Astrocyte (in vitro differentiated cells and primary cell): ENCODE data around the gene G6PC1. TPM values are rescaled to one million over a fixed set of nuclear protein-coding genes. Genes with fewer than 3 reads are reported as not detected.
"Not testable (repeated sequence)": the region's sequence is repeated elsewhere in the genome, so short reads cannot be mapped to it uniquely, and the experiment has no call there.

Experiments
- DNase-seq: peaks from one replicate; pipeline ENCODE4 v3.0.0-alpha.2; 2010; ENCODE audit warnings: low read depth
- FAIRE-seq: peaks from 2 replicates; lab custom pipeline; 2011; peaks lifted over from hg19 to GRCh38; lab: Jason Lieb, UNC
- H2AFZ ChIP-seq: 2 replicates; pipeline ENCODE4 v1.6.0; 2012; ENCODE audit warnings: low read depth, low read length, inconsistent platforms
- H3K27ac ChIP-seq: 2 replicates; pipeline ENCODE4 v1.5.1; 2011; ENCODE audit warnings: low read depth, low read length, inconsistent platforms
- H3K27me3 ChIP-seq: 2 replicates; pipeline ENCODE4 v1.6.0; 2011; ENCODE audit warnings: low read length, inconsistent platforms; ENCODE audit not compliant: insufficient read depth
- H3K36me3 ChIP-seq: 2 replicates; pipeline ENCODE4 v1.5.1; 2011; ENCODE audit warnings: low read length, inconsistent platforms; ENCODE audit not compliant: insufficient read depth
- H3K4me1 ChIP-seq: 2 replicates; pipeline ENCODE4 v1.5.1; 2011; ENCODE audit warnings: low read length, inconsistent platforms; ENCODE audit not compliant: insufficient read depth
- H3K4me2 ChIP-seq: 2 replicates; pipeline ENCODE4 v1.6.0; 2012; ENCODE audit warnings: low read length, inconsistent platforms
- H3K4me3 ChIP-seq: 2 replicates; pipeline ENCODE4 v1.5.1; 2011; ENCODE audit warnings: low read depth, mild to moderate bottlenecking, low read length, inconsistent platforms; ENCODE audit not compliant: insufficient read depth
- H3K79me2 ChIP-seq: 2 replicates; pipeline ENCODE4 v1.6.0; 2012; ENCODE audit warnings: mild to moderate bottlenecking, low read length, inconsistent platforms; ENCODE audit not compliant: insufficient read depth
- H3K9ac ChIP-seq: 2 replicates; pipeline ENCODE4 v1.6.0; 2012; ENCODE audit warnings: mild to moderate bottlenecking, low read length, inconsistent platforms
- H3K9me3 ChIP-seq: 2 replicates; pipeline ENCODE4 v1.5.1; 2012; ENCODE audit warnings: low read depth, mild to moderate bottlenecking, low read length, inconsistent platforms; ENCODE audit not compliant: insufficient read depth
- H4K20me1 ChIP-seq: 2 replicates; pipeline ENCODE4 v1.6.0; 2012; ENCODE audit warnings: low read length, inconsistent platforms; ENCODE audit not compliant: insufficient read depth
- H3K27ac Mint-ChIP-seq: one replicate; pipeline ENCODE4 v1.8.0; 2021; ENCODE audit warnings: mild to moderate bottlenecking, mixed read lengths; ENCODE audit not compliant: unreplicated experiment
- H3K27me3 Mint-ChIP-seq: one replicate; pipeline ENCODE4 v1.8.0; 2021; ENCODE audit warnings: low read depth, mixed read lengths; ENCODE audit not compliant: unreplicated experiment
- H3K36me3 Mint-ChIP-seq: one replicate; pipeline ENCODE4 v1.8.0; 2021; ENCODE audit warnings: low read depth, mixed read lengths; ENCODE audit not compliant: unreplicated experiment
- H3K4me1 Mint-ChIP-seq: one replicate; pipeline ENCODE4 v1.8.0; 2021; ENCODE audit warnings: low read depth, mixed read lengths; ENCODE audit not compliant: unreplicated experiment
- H3K4me3 Mint-ChIP-seq: one replicate; pipeline ENCODE4 v1.8.0; 2021; ENCODE audit warnings: mild to moderate bottlenecking, moderate library complexity, mixed read lengths; ENCODE audit not compliant: unreplicated experiment
- H3K9me3 Mint-ChIP-seq: one replicate; pipeline ENCODE4 v1.8.0; 2021; ENCODE audit warnings: mild to moderate bottlenecking, mixed read lengths; ENCODE audit not compliant: unreplicated experiment
- CTCF ChIP-seq: IDR thresholded peaks from 2 replicates; pipeline ENCODE4 v1.5.1; 2011; ENCODE audit warnings: low read depth, mild to moderate bottlenecking, inconsistent platforms, low read length, moderate library complexity; ENCODE audit not compliant: insufficient read depth
- EZH2 ChIP-seq: IDR thresholded peaks from 2 replicates; pipeline ENCODE4 v1.6.1; 2012; ENCODE audit warnings: mild to moderate bottlenecking, low read length, inconsistent platforms; ENCODE audit not compliant: insufficient read depth
- total RNA-seq: library from RNA; stranded (reverse); gene quantifications from 2 replicates; pipeline ENCODE4 v1.2.1, GENCODE V29; 2021

G6PC1 gene
- total RNA-seq, 1 donor from 2014 or later = not detected

- no peak overlapping the region for H3K4me3 Mint-ChIP-seq
- H3K36me3 ChIP-seq = no peaks in the 10 kb centered on the region
- H3K4me1 Mint-ChIP-seq = peaks cover 6% of the 10 kb centered on the region
- peaks cover 4% of the 10 kb centered on the region for H3K4me1 ChIP-seq
- no peaks in the 10 kb centered on the region for H3K27me3 ChIP-seq
- peaks cover 5% of the 10 kb centered on the region for H3K9me3 ChIP-seq
- no peaks in the 10 kb centered on the region for H4K20me1 ChIP-seq
- DNase-seq = no peak
- peaks cover 11% of the 10 kb centered on the region for H3K27me3 Mint-ChIP-seq
- H3K9me3 Mint-ChIP-seq = peaks cover 12% of the 10 kb centered on the region
- H3K9ac ChIP-seq = no peak overlapping the region
- H3K79me2 ChIP-seq = no peaks in the 10 kb centered on the region
- peaks cover 1% of the 10 kb centered on the region for H3K36me3 Mint-ChIP-seq
- H3K27ac ChIP-seq = no peak overlapping the region
- H3K27ac Mint-ChIP-seq = no peak overlapping the region
- TF ChIP-seq EZH2 = no peak
- TF ChIP-seq CTCF = no peak
- no peak overlapping the region for H3K4me2 ChIP-seq
- H3K4me3 ChIP-seq = no peak overlapping the region
- no peak for FAIRE-seq
- H2AFZ ChIP-seq = no peak overlapping the region
Observed at GRCh38 chr17:42866631-42867575, 33.7 kb upstream of the G6PC1 start.

GRCh38 chr17:42867694-42868261 is 32.8 kb upstream of the G6PC1 start:
- H3K79me2 ChIP-seq, H3K36me3 ChIP-seq, H3K4me1 Mint-ChIP-seq, H3K4me3 ChIP-seq, H2AFZ ChIP-seq, H4K20me1 ChIP-seq, H3K9me3 ChIP-seq, H3K27me3 ChIP-seq, DNase-seq, H3K4me1 ChIP-seq, H3K9ac ChIP-seq, H3K27ac Mint-ChIP-seq, H3K4me3 Mint-ChIP-seq, H3K27ac ChIP-seq, H3K27me3 Mint-ChIP-seq, H3K36me3 Mint-ChIP-seq, FAIRE-seq, H3K4me2 ChIP-seq: not testable (repeated sequence)
- peaks cover 13% of the 10 kb centered on the region for H3K9me3 Mint-ChIP-seq

- Histone ChIP-seq H3K4me3 (no peak overlapping the region), H3K27me3 (no peaks in the 10 kb centered on the region), H2AFZ (no peak overlapping the region), H3K4me1 (peaks cover 4% of the 10 kb centered on the region), H3K9ac (no peak overlapping the region), H3K79me2 (no peaks in the 10 kb centered on the region), H3K27ac (no peak overlapping the region), H3K9me3 (peaks cover 5% of the 10 kb centered on the region), H3K4me2 (no peak overlapping the region), H3K36me3 (no peaks in the 10 kb centered on the region), H4K20me1 (no peaks in the 10 kb centered on the region)
- peaks cover 13% of the 10 kb centered on the region for H3K27me3 Mint-ChIP-seq
- no peak overlapping the region for H3K27ac Mint-ChIP-seq
- no peak overlapping the region for H3K4me3 Mint-ChIP-seq
- H3K36me3 Mint-ChIP-seq = peaks cover 1% of the 10 kb centered on the region
- FAIRE-seq (no peak), DNase-seq (no peak)
- H3K9me3 Mint-ChIP-seq = peaks cover 15% of the 10 kb centered on the region
- H3K4me1 Mint-ChIP-seq = peaks cover 9% of the 10 kb centered on the region
- TF ChIP-seq EZH2 = no peak
- no peak for TF ChIP-seq CTCF
Observed at GRCh38 chr17:42868338-42868737, 32.3 kb upstream of the G6PC1 start.
